CD4-positive, alpha-beta T cell treated with Interleukin-4 for 1 hour (primary cell): ENCODE measurements around the gene NLGN4Y.
"Not testable (repeated sequence)": the region's sequence is repeated elsewhere in the genome, so short reads cannot be mapped to it uniquely, and the experiment has no call there.

Experiments
- DNase-seq, 2 donors: peaks; one replicate each; pipeline ENCODE4 v3.0.0-alpha.2; 2020 to 2022

Gene NLGN4Y

GRCh38 chrY:14860448-14860847 is 336.1 kb downstream of the NLGN4Y start:
- DNase-seq = no peak

DNA sequence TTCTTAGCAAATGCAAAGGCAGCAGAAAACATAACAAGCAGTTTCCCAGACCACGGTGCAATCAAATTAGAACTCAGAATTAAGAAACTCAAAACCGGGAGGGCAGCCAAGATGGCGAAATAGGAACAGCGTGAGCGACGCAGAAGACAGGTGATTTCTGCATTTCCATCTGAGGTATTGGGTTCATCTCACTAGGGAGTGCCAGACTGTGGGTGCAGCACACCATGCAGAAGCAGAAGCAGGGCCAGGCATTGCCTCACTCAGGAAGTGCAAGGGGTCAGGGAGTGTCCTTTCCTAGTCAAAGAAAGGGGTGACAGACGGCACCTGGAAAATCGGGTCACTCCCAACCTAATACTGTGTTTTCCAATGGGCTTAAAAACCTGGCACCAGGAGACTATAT is 336.7 kb downstream of the NLGN4Y start:
- not testable (repeated sequence) for DNase-seq

DNA sequence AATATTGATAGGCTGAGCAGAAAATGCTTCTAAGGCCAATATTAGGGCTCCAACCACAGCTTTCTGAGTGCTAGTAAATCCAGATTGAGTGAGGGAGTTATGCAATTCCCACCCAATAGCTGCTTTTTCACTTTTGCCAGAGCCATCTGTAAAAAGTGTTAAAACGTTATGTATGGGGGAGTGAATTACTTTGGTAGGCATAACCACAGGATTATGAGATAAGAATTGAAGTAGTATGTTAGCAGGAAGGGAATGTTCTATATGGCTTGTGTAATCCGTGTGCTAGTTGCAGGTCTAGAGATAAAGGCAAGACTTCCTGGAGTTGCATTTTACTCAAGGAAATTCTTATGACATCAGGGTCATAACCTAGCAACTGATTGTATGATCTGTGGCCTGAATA is 347.6 kb downstream of the NLGN4Y start:
- DNase-seq = no peak
